ENCODE results near the gene BSN. TPM values are rescaled to one million over a fixed set of nuclear protein-coding genes. Genes with fewer than 3 reads are reported as not detected.

BSN gene
- total RNA-seq, 4 donors from 2014 or later, result 0.11 to 0.19 (median 0.16) TPM

DNA sequence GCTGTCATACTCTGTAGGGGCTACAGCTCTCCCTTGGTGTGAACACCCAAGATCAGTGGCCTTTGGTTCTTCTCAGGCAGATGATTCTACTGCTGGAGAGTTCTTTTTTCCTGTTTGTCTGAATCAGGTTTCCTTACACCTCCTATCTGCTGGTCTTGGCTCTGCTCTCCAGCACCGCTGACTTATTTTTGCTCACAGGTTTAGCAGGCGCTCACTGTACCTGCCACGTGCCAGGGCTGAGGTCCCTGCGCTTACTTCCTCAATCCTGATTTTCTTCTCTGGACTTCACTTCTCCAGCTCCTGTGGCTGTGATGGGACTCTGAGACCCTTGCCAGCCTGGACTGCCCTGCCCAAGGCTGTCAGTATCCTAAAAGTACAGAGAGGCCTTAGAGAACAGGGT is 9.5 kb downstream of the BSN start:
- TF ChIP-seq, protein P1, sequence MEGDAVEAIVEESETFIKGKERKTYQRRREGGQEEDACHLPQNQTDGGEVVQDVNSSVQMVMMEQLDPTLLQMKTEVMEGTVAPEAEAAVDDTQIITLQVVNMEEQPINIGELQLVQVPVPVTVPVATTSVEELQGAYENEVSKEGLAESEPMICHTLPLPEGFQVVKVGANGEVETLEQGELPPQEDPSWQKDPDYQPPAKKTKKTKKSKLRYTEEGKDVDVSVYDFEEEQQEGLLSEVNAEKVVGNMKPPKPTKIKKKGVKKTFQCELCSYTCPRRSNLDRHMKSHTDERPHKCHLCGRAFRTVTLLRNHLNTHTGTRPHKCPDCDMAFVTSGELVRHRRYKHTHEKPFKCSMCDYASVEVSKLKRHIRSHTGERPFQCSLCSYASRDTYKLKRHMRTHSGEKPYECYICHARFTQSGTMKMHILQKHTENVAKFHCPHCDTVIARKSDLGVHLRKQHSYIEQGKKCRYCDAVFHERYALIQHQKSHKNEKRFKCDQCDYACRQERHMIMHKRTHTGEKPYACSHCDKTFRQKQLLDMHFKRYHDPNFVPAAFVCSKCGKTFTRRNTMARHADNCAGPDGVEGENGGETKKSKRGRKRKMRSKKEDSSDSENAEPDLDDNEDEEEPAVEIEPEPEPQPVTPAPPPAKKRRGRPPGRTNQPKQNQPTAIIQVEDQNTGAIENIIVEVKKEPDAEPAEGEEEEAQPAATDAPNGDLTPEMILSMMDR (IDR thresholded peaks at IDR 0.05), result no peak
- no peak for TF ChIP-seq POLR2A (IDR thresholded peaks at IDR 0.05)
- WGBS, 2 donors, result 89 to 90% methylated on average over 4 of the region's 4 CpGs
- H3K27ac ChIP-seq, result no peak overlapping the region
- intact Hi-C loops (cut with DNase I), result no loop called here
- no peak overlapping the region for H3K4me3 ChIP-seq
- peaks cover 0 to 11% (median 0%) of the 10 kb centered on the region in 4 donors for H3K27me3 ChIP-seq
- no peak for DNase-seq
- H3K4me1 ChIP-seq, result no peaks in the 10 kb centered on the region
- H3K36me3 ChIP-seq, result no peaks in the 10 kb centered on the region
- no peaks in the 10 kb centered on the region for H3K9me3 ChIP-seq

- 62 to 73% methylated on average over 2 of the region's 2 CpGs for WGBS, 2 donors
- no peak overlapping the region for H3K4me3 ChIP-seq
- H3K9me3 ChIP-seq, result no peaks in the 10 kb centered on the region
- H3K27me3 ChIP-seq, result no peaks in the 10 kb centered on the region
- intact Hi-C loops (cut with DNase I), result no loop called here
- H3K27ac ChIP-seq, result no peak overlapping the region
- no peaks in the 10 kb centered on the region for H3K36me3 ChIP-seq
- DNase-seq, result no peak
- H3K4me1 ChIP-seq, result no peaks in the 10 kb centered on the region
- TF ChIP-seq, protein P1 (IDR thresholded peaks at IDR 0.05), result peak in 2 of 6 experiments; percentile 6 to 37
- no peak for TF ChIP-seq POLR2A (IDR thresholded peaks at IDR 0.05)
Observed at GRCh38 chr3:49566312-49566711, 12.0 kb downstream of the BSN start.

DNA sequence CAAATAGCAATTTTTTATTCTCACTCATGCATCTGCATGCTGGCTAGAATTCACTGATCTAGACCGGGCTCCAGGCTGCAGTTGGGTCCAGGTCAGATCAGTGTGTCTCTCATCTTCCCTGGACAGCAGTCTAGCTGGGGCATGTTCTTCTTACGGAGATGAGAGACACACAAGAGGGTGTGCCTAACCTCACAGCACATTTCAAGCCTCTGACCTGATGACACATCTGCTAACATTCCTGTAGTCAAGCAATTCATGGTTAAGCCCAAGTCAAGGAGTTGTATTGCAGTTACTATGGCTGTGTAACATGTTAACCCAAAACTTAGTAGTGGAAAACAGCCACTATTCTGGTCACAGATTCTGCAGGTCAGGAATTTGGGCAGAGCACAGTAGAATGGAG is 13.1 kb downstream of the BSN start:
- intact Hi-C loops (cut with DNase I), result no loop called here
- H3K36me3 ChIP-seq, result no peaks in the 10 kb centered on the region

DNA sequence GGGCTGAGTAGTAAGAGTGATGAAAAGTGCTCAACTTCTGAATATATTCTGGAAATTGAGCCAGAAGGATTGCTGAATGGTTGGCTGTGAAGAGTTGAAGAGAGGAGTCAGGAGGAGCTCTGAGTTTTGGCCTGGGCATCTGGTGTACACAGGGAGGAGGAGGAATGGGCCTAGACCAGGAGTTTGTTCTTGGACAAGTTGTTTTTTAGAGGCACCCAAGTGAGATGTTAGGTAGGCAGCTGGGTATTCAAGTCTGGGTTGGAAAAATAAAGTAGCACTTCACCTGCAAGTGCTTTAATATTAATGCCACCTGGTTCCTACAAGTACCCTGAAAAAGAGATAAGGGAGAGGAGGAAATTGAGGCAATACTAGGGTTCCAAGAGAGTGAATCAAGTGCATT is 14.7 kb downstream of the BSN start:
- intact Hi-C loops (cut with DNase I), result no loop called here
- TF ChIP-seq, protein P1 (IDR thresholded peaks at IDR 0.05), result no peak
- no peak for TF ChIP-seq POLR2A (IDR thresholded peaks at IDR 0.05)

More for the DNA sequence above, 13.1 kb downstream of the BSN start:
- H3K27me3 ChIP-seq, result no peaks in the 10 kb centered on the region
- no peak overlapping the region for H3K27ac ChIP-seq
- TF ChIP-seq, protein P1 (IDR thresholded peaks at IDR 0.05), result no peak
- no peak for TF ChIP-seq POLR2A (IDR thresholded peaks at IDR 0.05)
- H3K4me3 ChIP-seq, result no peak overlapping the region
- WGBS, 2 donors, result 8 to 19% methylated on average over 2 of the region's 2 CpGs
- H3K9me3 ChIP-seq, result no peaks in the 10 kb centered on the region
- DNase-seq, result no peak
- H3K4me1 ChIP-seq, result no peaks in the 10 kb centered on the region

GRCh38 chr3:49570028-49570654 is 15.9 kb downstream of the BSN start:
- H3K9me3 ChIP-seq, result no peaks in the 10 kb centered on the region
- H3K36me3 ChIP-seq, result no peaks in the 10 kb centered on the region
- intact Hi-C loops (cut with DNase I), result no loop called here
- no peak for TF ChIP-seq POLR2A (IDR thresholded peaks at IDR 0.05)
- TF ChIP-seq, protein P1 (IDR thresholded peaks at IDR 0.05), result no peak
- DNase-seq, result no peak
- no peak overlapping the region for H3K4me3 ChIP-seq
- WGBS, 2 donors, result 43 to 60% methylated on average over 4 of the region's 6 CpGs
- no peaks in the 10 kb centered on the region for H3K27me3 ChIP-seq
- H3K4me1 ChIP-seq, result no peaks in the 10 kb centered on the region
- H3K27ac ChIP-seq, result no peak overlapping the region

More for the DNA sequence above, 14.7 kb downstream of the BSN start:
- H3K27me3 ChIP-seq, result no peaks in the 10 kb centered on the region
- no peaks in the 10 kb centered on the region for H3K36me3 ChIP-seq
- no peak overlapping the region for H3K4me3 ChIP-seq
- H3K9me3 ChIP-seq, result no peaks in the 10 kb centered on the region
- no peaks in the 10 kb centered on the region for H3K4me1 ChIP-seq
- no peak overlapping the region for H3K27ac ChIP-seq
- DNase-seq, result no peak
